SK-N-SH treated with all-trans-retinoic acid at 6 μM for 48 hours (cell line): ENCODE results near the gene FES.

ENCODE experiments used
- ARNTL ChIP-seq: fragments of 450-650 bp; formaldehyde crosslinking; IDR thresholded peaks from 2 replicates; pipeline ENCODE4 v1.5.0; 2020; ENCODE audit warnings: low read depth, mild to moderate bottlenecking, moderate library complexity, borderline replicate concordance
- BACH2 ChIP-seq: fragments of 250-450 bp; sonication (Bioruptor Pico); IDR thresholded peaks from 2 replicates; pipeline ENCODE4 v1.9.0; 2021; ENCODE audit warnings: mild to moderate bottlenecking, borderline replicate concordance
- GLIS3 ChIP-seq: fragments of 250-450 bp; sonication (Bioruptor Pico); IDR thresholded peaks from 2 replicates; pipeline ENCODE4 v1.5.0; 2020; ENCODE audit warnings: mild to moderate bottlenecking, moderate library complexity
- RARB ChIP-seq: fragments of 250-450 bp; sonication (Bioruptor Pico); IDR thresholded peaks from 2 replicates; pipeline ENCODE4 v1.8.0; 2021; ENCODE audit warnings: mild to moderate bottlenecking, moderate library complexity
- ZC3H10 ChIP-seq: fragments of 250-450 bp; sonication (Bioruptor Pico); IDR thresholded peaks from 2 replicates; pipeline ENCODE4 v1.5.1; 2021; ENCODE audit warnings: mild to moderate bottlenecking, moderate library complexity
- ZFP3 ChIP-seq: fragments of 250-450 bp; sonication (Bioruptor Pico); IDR thresholded peaks from 2 replicates; pipeline ENCODE4 v1.5.0; 2020; ENCODE audit warnings: mild to moderate bottlenecking, moderate library complexity
- ZFP30 ChIP-seq: fragments of 450-650 bp; formaldehyde crosslinking; IDR thresholded peaks from 2 replicates; pipeline ENCODE4 v1.5.0; 2022; ENCODE audit warnings: mild to moderate bottlenecking, moderate library complexity
- ZNF8 ChIP-seq: fragments of 450-650 bp; formaldehyde crosslinking; IDR thresholded peaks from 2 replicates; pipeline ENCODE4 v1.5.0; 2020; ENCODE audit warnings: mild to moderate bottlenecking, moderate library complexity
- TF ChIP-seq, protein P1 (sequence below): fragments of 250-450 bp; sonication (Bioruptor Pico); IDR thresholded peaks from 2 replicates; pipeline ENCODE4 v1.5.1; 2020; ENCODE audit warnings: low read depth, mild to moderate bottlenecking, moderate library complexity
- TF ChIP-seq, protein P2 (sequence below): fragments of 250-450 bp; sonication (Bioruptor Pico); IDR thresholded peaks from 2 replicates; pipeline ENCODE4 v1.8.0; 2020; ENCODE audit warnings: mild to moderate bottlenecking, moderate library complexity, borderline replicate concordance

- TF ChIP-seq ARNTL (CRISPR knock-in tag) (no peak), ZFP30 (no peak), BACH2 (CRISPR knock-in tag) (no peak), ZNF8 (CRISPR knock-in tag) (no peak), ZFP3 (no peak), ZC3H10 (no peak), GLIS3 (CRISPR knock-in tag) (no peak), RARB (no peak)
- TF ChIP-seq, protein P1, sequence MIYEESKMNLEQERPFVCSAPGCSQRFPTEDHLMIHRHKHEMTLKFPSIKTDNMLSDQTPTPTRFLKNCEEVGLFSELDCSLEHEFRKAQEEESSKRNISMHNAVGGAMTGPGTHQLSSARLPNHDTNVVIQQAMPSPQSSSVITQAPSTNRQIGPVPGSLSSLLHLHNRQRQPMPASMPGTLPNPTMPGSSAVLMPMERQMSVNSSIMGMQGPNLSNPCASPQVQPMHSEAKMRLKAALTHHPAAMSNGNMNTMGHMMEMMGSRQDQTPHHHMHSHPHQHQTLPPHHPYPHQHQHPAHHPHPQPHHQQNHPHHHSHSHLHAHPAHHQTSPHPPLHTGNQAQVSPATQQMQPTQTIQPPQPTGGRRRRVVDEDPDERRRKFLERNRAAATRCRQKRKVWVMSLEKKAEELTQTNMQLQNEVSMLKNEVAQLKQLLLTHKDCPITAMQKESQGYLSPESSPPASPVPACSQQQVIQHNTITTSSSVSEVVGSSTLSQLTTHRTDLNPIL (CRISPR knock-in tag), result no peak
- TF ChIP-seq, protein P2, sequence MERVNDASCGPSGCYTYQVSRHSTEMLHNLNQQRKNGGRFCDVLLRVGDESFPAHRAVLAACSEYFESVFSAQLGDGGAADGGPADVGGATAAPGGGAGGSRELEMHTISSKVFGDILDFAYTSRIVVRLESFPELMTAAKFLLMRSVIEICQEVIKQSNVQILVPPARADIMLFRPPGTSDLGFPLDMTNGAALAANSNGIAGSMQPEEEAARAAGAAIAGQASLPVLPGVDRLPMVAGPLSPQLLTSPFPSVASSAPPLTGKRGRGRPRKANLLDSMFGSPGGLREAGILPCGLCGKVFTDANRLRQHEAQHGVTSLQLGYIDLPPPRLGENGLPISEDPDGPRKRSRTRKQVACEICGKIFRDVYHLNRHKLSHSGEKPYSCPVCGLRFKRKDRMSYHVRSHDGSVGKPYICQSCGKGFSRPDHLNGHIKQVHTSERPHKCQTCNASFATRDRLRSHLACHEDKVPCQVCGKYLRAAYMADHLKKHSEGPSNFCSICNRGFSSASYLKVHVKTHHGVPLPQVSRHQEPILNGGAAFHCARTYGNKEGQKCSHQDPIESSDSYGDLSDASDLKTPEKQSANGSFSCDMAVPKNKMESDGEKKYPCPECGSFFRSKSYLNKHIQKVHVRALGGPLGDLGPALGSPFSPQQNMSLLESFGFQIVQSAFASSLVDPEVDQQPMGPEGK (CRISPR knock-in tag), result no peak
Measured at GRCh38 chr15:90918034-90918788, 33.9 kb downstream of the FES start.
